GM19324 (cell line): Measurements from ENCODE around the gene FAHD2A.
"Not testable (repeated sequence)": the region's sequence is repeated elsewhere in the genome, so short reads cannot be mapped to it uniquely, and the experiment has no call there.

ENCODE experiments used
- ATAC-seq: cut with Tn5 transposase; IDR thresholded peaks from one replicate; pipeline ENCODE4 v1.9.1; 2021; ENCODE audit warnings: mild to moderate bottlenecking, moderate library complexity; ENCODE audit not compliant: unreplicated experiment, low FRiP score

Gene FAHD2A, protein sequence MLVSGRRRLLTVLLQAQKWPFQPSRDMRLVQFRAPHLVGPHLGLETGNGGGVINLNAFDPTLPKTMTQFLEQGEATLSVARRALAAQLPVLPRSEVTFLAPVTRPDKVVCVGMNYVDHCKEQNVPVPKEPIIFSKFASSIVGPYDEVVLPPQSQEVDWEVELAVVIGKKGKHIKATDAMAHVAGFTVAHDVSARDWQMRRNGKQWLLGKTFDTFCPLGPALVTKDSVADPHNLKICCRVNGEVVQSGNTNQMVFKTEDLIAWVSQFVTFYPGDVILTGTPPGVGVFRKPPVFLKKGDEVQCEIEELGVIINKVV

DNA sequence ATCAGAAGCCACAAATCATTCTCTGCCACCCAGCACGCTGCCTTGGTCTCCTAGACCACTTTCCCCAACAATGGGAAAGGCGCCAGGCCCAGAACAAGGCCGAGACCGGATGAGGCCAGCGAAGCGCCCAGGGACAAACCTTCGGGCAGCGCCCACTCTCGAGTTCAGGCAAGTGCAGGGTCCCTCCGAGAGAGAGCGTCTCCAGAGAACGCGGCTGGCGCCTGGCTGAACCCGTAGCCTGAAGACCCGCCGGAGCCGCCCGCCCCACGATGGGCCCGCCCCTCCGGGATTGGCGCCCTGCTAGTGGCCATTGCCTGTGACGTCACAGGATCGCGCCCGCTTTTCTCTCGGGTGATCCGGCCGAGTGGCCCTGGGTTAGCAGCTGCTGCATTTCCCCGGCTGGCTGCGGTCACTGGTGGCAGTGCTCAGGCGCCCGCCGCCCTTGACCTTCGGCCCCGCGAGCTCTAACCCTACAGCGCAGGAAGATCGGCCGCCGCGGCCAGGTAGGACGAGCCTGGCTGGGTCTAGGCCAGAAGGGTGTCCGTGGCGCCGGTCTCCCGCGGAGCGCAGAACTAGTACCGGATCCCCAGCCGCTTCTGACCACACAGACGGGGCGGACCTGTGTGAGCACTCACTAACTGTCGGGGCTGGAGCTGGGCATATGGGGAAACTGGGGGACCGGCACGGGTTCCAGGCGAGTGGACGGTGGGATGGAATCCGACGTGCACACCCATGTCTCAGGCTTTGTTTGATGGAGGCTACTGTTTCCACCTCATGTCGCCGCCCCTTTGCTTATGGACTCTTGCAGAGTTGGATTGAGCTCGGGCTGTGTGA, at the start of gene FAHD2A:
FAHD2A (plus strand) TSS at position 339 of the 834 bp plus-strand sequence. CDS start 2,851 bp downstream, outside the sequence.
- ATAC-seq = peak; percentile 95

DNA sequence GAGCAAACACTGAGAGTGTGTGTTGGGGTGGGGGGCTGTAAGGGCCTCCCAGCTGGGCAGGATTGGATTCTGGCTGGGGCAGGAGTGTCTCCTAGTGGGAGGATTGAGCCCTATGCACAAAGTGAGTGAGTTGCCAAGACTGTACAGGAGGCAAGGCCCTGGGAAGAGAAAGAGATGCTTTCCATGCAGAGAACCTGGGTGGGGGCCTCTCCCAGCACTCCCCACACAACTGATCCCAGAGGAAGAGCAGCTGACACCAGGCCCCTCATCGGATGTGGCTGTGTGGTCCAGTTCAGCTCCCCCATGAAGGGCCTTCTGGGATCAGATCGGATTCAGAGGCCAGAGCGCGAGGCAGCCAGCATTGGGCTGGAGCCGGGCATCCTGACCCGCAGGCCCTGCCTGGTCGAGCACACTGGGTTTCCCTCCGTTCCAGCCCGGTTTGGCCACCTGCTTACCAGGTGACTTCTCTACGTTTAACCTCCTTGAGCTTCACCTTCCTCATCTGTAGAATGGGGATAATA, 49.4 kb upstream of the FAHD2A start:
- no peak for ATAC-seq

DNA sequence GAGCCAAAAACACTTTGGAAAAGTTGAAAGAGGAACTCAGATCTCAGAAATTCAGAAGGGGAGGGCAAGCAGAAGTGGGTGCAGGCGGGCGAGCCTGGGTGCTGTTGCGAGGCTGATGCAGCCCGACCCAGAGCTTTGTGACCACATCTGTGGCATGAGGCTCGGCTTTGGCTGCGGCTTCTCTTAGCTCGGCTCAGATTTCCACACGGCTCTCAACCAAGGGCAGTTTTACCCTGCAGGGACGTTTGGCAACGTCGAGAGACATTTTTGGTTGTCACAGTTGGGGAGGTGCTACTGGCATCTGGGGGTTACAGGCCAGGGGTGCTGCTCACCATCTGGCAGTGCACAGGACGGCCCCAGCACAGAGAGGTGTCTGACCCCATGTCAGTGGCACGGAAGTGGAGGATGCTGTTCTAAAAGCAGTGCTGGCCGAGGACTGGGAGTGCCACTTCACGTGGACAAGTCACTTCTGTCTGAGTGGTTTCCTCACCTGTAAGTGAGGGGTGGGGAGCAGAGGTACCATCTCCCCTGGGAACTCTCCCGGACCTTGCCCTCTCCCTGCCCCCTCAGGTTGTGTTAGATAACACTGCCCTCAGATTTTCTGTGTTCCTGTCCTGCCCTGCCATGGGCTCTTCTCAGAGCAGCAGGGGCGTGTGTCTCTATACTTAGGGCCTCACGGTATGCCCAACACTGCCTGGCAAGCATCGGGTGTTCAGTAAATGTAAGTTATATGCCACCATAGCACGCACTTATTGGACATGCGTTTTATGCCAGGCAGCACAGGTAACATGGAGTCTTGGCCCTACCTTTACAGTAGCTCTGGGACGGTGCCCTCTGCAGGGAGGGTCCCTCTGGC, 48.7 kb upstream of the FAHD2A start:
- ATAC-seq = no peak

DNA sequence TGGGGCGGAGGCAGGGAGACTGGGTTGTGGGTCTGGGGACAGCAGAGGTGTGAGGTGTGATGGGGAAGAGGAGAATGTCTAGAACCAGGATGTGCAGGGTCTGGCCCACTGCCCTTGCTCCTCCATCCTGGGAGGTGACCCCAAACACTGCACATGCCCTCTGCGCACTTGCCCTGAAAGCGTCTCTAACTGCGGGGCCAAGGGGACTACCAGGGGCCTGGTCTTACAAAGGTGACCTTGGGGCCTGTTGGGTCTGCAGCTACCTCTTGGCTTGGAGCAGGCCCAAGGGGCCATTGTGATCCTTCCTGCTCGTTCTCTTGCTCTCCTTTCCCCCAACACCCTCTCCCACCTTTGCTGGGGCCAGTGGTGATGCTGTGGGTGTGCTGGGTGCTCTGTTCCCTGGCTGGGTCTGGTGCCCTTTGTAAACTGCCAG, 48.0 kb upstream of the FAHD2A start:
- no peak for ATAC-seq

DNA sequence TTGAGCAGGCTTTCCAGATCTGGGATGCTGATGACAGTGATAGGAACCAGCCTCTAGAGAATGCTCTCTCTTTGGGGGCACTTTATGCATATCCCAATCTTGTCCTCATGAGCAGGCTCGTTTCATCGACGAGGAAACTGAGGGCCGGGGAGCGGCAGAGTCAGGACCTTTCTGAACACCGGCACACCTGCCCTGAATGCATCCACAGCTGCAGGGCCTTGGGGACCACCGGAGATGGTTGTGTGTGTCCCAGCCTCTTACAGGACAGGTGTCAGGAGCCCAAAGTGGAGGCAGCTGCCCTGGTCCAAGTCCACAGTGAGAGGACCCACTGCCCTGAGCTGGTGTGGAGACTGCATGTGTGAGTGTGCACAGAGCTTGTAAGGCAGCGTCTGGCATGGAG, 47.6 kb upstream of the FAHD2A start:
- ATAC-seq = no peak

DNA sequence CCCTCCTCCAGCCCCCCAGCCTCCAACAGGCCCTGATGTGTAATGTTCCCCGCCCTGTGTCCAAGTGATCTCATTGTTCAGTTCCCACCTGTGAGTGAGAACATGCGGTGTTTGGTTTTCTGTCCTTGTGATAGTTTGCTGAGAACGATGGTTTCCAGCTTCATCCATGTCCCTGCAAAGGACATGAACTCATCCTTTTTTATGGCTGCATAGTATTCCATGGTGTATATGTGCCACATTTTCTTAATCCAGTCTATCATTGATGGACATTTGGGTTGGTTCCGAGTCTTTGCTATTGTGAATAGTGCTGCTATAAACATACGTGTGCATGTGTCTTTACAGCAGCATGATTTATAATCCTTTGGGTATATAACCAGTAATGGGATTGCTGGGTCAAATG, 47.0 kb upstream of the FAHD2A start:
- ATAC-seq = not testable (repeated sequence)

DNA sequence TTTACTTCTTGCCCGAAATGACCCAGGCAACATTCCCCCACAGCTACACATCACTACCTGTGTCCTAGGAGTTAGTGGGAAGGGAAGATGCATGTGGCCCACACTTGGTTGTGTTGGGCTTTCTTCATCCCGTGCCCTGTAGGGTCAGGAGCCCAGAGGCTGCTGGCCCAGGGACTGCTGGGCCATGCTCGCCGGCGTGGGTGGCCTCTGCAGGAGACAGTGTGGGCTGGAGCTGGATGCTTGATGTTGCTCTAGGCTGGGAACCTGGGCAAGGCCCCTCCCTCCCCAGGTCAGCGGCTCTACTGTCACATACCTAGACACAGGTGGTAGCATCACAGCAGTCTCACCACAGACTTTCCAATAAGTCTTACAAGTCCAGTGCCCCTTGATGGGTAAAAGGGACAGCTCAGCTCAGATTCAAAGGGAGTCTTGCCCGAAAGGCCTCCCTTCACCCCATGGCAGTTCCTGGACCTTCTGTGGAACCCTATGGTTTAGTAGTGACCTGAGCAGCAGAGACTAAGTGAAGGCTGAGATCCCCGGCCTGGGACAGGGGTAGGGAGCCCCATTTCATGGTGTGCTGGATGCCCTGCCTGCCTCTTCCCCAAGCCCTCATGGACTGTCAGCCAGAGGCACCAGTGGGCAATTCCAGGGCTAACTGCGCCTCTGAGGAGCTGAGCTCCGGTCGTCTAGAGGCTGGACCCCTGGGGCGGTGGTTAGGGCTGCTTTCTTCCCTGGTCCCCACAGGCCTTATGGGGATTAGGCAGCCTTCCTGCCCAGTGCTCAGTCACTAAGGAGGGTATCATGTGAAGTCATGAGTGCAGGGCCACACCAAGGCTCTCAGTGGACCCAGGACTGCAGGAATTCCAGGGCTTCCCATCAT, 45.4 kb upstream of the FAHD2A start:
- ATAC-seq = no peak

DNA sequence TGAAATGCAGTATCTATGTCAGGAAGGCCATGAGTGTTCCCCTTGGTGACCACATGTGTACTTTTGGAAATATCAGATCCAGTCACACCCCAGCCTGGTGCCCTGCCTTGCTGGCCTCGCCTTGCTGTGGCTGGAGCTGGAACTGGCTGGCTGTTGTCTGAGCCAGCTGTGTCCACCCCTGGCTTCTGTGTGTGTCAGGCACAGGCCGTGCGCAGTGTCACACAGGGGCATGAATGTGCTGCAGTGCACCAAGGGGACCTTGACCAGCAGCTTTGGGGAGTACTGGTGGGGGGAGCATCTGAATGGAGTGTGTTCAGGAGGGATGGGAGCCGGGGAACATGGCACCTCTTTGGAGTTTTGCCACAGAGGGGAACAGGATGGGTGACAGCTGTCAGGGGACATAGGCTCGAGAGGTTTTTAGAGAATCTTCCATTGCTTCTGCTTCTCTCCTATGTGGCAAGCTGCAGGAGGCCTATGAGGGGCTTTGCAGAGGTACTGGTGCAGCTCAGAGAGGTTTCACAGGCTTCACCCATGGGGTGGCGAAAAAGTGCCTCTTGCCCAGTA, 44.7 kb upstream of the FAHD2A start:
- no peak for ATAC-seq

DNA sequence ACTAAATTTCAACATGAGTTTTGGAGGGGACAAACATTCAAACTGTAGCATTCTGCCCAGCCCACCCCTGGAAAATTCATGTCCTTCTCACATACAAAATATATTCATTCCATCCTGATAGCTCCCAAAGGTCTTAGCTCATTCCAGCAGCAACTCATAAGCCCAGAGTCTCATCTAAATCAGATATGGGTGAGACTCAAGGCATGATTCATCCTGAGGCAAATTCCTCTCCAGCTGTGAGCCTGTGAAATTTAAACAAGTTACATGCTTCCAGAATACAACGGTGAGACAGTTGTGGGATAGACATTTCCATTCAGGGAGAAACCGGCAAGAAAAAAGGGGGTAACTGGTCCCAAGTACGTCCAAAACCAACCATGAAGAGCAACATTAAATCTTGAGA, 43.5 kb upstream of the FAHD2A start:
- ATAC-seq = no peak

DNA sequence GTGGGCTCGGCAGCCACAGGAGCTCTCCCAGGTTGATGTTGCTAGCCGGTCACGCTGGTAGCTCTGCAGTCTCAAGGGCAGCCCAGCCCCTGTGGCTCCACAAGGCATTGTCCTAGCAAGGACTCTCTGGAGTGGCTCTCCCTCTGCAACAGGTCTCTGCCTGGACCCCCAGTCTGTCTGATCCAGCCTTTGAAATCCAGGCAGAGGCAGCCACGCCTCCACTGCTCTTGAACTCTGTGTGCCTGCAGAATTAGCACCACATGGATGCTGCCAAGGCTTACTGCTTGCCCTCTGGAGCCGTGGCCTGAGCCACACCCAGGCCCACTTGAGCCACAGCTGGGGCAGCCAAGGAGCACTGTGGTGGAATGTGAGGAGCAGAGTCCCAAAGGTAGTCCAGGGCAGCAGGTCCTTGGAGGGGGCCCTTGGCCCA, 43.0 kb upstream of the FAHD2A start:
- no peak for ATAC-seq

DNA sequence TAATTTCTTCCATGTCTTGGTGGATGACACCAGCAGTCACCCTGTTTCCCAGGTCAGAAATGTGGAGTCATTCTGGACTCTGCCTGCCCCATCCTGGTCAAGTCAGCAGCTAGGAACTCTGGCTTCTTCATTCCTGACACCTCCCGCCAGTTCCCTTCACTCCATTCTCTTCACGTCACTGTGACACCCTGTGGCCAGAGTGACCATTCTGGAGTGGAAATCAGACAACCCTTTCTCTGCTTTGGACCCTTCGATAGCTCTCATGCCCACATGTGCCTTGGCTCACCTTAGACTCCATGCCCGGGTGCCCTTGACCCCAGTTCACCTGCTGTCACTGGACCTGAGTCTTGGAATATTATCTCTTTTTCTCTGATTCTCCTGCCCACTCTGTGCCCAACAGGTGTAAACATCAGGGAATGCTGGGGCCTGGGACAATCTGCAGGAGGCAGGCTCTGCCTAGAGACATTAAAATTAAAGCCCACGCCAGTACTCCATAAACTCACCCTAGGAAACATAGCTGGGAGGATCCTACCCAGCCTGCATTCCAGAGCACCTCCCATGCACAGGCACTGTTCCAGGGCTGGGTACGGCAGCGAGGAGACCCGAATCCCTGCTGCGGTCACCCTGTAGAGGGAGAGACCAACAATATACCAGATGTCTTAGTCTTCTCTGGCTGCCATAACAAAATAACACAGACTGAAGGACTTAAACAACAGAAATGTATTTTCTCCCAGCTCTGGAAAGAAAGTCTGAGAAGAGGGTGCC, 41.1 kb upstream of the FAHD2A start:
- no peak for ATAC-seq

DNA sequence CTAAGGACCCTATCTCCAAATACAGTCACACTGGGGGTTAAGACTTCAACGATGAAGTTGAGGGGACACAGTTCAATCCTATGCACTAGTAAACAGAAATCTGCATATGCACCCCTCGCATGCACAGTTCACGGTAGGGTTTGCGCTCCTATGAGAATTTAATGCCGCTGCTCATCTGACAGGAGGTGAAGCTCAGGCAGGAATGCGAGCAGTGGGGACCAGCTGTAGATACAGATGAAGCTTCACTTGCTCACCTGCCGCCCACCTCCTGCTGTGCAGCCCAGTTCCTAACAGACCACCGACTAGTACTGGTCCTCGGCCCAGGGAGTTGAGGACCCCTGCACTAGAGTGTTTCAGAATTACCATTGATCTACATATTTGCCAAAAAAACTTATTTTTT, 40.0 kb upstream of the FAHD2A start:
- no peak for ATAC-seq

DNA sequence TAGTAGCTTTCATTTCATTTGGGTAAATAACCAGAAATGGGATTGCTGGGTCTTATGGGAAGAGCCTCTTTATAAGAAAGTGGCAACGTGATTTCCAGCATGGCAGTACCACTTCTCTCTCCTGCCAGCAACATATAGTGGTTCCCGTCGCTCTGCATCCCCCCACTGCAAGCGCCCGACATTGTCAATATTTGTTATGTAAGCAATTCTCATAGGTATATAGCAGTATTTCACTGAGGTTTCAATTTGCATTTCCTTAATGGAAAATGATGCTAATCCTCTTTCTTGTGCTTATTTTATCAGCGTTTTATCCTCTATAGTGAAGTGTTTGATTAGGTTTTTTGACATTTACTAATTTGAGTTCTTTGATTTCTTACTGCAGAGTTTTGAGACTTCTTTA, 36.0 kb upstream of the FAHD2A start:
- ATAC-seq = no peak

DNA sequence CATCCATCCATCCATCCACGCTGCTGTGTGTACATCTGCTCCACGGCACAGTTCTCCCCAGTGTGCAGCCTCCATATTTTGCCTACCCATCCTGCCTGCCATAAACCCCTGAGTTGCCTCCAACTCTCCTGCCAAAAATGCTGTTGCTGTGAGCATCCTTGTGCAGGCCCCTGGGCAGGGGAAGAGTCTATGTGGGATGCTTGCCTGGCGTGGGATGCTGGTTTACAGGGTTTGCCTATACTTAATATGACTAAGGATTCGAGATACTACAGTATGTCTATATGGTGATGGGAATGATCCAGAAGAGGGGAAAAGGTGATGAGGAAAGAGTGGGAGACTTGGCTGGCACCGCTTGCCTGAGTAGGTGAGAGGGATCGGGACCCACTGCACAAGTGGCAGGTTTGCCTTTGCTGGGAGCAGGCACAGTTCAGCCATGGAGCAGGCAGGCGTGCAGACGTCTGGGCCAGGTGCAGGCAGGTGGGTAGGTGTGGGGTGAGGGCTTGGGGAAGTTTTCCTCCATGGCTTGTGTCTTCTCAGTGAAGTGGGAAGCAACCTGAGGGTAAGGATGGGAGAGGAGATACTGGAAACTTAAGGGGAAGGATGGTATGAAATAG, 30.2 kb upstream of the FAHD2A start:
- ATAC-seq = no peak

DNA sequence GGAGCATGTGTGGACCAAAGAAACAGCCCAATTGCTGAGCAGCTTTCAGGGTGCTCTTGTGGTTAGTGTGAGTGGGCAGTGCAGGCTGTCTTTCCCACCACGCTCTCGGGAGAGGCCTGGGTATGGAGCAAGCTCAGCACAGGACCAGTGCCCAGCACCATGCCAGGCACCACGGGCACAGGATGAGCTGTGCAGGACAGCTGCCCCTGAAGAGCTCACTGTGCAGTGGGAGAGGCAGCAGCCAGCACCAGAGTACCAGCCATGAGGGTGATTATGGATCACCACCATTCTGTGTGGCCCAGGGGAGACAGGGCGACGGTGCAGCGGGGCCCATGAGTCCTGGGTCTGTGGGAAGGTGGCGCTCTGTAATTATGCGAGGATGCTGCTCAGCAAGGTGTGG, 29.7 kb upstream of the FAHD2A start:
- ATAC-seq = no peak

DNA sequence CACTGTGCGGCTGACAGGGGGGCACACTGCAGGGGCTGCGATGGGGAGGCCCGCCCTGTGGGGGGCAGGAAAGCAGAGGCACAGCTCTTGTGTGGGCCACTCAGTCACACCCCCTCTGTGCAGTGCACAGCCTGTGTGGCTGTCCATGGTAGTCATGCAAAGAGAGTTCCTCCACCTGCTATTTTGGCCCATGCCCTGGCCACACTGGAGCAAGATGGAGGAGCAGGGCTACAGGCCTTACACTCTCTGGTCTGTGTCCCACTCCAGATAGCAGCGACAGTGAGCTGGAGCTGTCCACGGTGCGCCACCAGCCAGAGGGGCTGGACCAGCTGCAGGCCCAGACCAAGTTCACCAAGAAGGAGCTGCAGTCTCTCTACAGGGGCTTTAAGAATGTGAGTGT, 28.5 kb upstream of the FAHD2A start:
- no peak for ATAC-seq

DNA sequence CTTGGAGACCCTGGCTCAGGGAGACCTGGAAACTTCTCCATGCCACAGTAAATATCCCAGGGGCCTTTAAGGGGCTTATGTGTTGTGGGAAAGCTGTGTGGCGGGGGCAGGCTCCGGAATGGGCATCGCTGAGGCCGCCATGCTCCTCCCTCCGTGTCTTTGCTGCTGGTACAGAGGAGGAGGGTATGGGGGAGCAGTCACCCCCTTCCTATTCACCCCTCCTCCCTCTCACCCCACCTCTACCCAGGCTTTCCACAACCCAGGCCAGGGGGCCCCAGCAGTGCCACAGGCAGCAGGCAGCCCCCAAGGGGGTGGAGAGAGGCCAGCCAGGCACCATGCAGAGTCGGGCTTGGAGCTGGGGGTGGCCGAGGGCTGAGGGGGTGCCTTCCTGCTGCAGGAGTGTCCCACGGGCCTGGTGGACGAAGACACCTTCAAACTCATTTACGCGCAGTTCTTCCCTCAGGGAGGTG, 28.0 kb upstream of the FAHD2A start:
- no peak for ATAC-seq

DNA sequence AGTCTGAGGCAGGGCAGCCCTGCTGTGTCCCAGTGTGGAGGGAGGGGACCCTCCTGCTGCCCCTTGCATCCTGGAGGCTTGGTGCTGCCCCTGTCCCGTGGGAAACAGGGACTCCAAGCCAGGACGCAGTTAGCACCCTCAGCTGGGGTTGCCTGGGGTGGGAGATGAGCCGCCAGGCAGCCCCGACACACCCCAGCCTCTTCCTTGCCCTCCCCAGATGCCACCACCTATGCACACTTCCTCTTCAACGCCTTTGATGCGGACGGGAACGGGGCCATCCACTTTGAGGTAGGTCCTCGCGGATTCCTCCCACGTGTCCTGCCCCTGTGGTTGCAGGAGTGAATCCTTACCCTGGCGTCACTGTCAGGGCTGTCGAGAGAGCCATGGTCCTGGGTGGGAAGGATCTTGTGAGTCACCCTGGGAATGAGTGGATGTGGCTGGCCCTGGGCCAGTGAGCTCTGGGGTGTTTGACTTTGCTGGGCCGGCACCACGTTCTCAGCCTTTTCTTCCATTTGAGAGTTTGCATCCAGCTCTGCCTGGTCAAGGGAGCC, 27.5 kb upstream of the FAHD2A start:
- ATAC-seq = no peak
